H9 (cell line): ENCODE measurements around the gene HSPB1. TPM values are rescaled to one million over a fixed set of nuclear protein-coding genes. Genes with fewer than 3 reads are reported as not detected.
"Not testable (repeated sequence)": the region's sequence is repeated elsewhere in the genome, so short reads cannot be mapped to it uniquely, and the experiment has no call there.

ENCODE experiments used
- DNase-seq: peaks from one replicate; pipeline ENCODE4 v3.0.0-alpha.2; 2017
- H2AFZ ChIP-seq: one replicate; pipeline ENCODE4 v1.6.1; 2013; ENCODE audit warnings: mild to moderate bottlenecking, low read length, control low read depth, moderate library complexity
- H2AK5ac ChIP-seq: 2 replicates; pipeline ENCODE4 v1.6.1; 2013; ENCODE audit warnings: low read length, control low read depth, mixed read lengths; ENCODE audit not compliant: insufficient read length
- H2BK120ac ChIP-seq: one replicate; pipeline ENCODE4 v1.6.1; 2013; ENCODE audit warnings: low read depth, mild to moderate bottlenecking, low read length, control low read depth, inconsistent platforms; ENCODE audit not compliant: poor library complexity, severe bottlenecking
- H2BK12ac ChIP-seq: 2 replicates; pipeline ENCODE4 v1.6.1; 2013; ENCODE audit warnings: low read length, control low read depth, mixed read lengths, low read depth; ENCODE audit not compliant: insufficient read length
- H2BK15ac ChIP-seq: 2 replicates; pipeline ENCODE4 v1.6.1; 2013; ENCODE audit warnings: low read depth, low read length, control low read depth
- H2BK20ac ChIP-seq: one replicate; pipeline ENCODE4 v1.6.1; 2013; ENCODE audit warnings: low read depth, mild to moderate bottlenecking, low read length, control low read depth, inconsistent platforms; ENCODE audit not compliant: poor library complexity, severe bottlenecking
- H2BK5ac ChIP-seq: 2 replicates; pipeline ENCODE4 v1.6.1; 2013; ENCODE audit warnings: low read length, control low read depth, mixed read lengths; ENCODE audit not compliant: insufficient read length
- H3K14ac ChIP-seq: 2 replicates; pipeline ENCODE4 v1.6.1; 2013; ENCODE audit warnings: low read length, control low read depth; ENCODE audit not compliant: insufficient read depth
- H3K18ac ChIP-seq: 2 replicates; pipeline ENCODE4 v1.6.1; 2013; ENCODE audit warnings: low read depth, mild to moderate bottlenecking, mixed read lengths, low read length, control low read depth; ENCODE audit not compliant: insufficient read length
- H3K23ac ChIP-seq: 2 replicates; pipeline ENCODE4 v1.6.1; 2013; ENCODE audit warnings: low read length, control low read depth, mixed read lengths, low read depth; ENCODE audit not compliant: insufficient read length
- H3K23me2 ChIP-seq: 2 replicates; pipeline ENCODE4 v1.6.1; 2013; ENCODE audit warnings: low read depth, mild to moderate bottlenecking, mixed read lengths, low read length, control low read depth; ENCODE audit not compliant: insufficient read length, poor library complexity, severe bottlenecking
- H3K27ac ChIP-seq: 2 replicates; pipeline ENCODE4 v1.5.1; 2013; ENCODE audit warnings: low read length, control low read depth, mixed read lengths, low read depth; ENCODE audit not compliant: insufficient read length
- H3K27me3 ChIP-seq: 2 replicates; pipeline ENCODE4 v1.6.1; 2013; ENCODE audit warnings: low read length, control low read depth, inconsistent platforms; ENCODE audit not compliant: insufficient read depth
- H3K4ac ChIP-seq: 2 replicates; pipeline ENCODE4 v1.6.1; 2013; ENCODE audit warnings: low read depth, mild to moderate bottlenecking, control low read depth, inconsistent platforms, low read length, moderate library complexity
- H3K4me1 ChIP-seq: 2 replicates; pipeline ENCODE4 v1.6.1; 2013; ENCODE audit warnings: low read length, control low read depth, inconsistent platforms; ENCODE audit not compliant: insufficient read depth
- H3K4me2 ChIP-seq: 2 replicates; pipeline ENCODE4 v1.6.1; 2013; ENCODE audit warnings: low read length, control low read depth, mixed read lengths; ENCODE audit not compliant: insufficient read length, insufficient read depth
- H3K56ac ChIP-seq: 2 replicates; pipeline ENCODE4 v1.6.1; 2013; ENCODE audit warnings: low read depth, mild to moderate bottlenecking, mixed read lengths, low read length, control low read depth; ENCODE audit not compliant: insufficient read length
- H3K79me1 ChIP-seq: 2 replicates; pipeline ENCODE4 v1.6.1; 2013; ENCODE audit warnings: low read depth, mild to moderate bottlenecking, moderate library complexity, low read length, control low read depth, inconsistent platforms; ENCODE audit not compliant: insufficient read depth, poor library complexity, severe bottlenecking
- H3K79me2 ChIP-seq: 2 replicates; pipeline ENCODE4 v1.6.1; 2013; ENCODE audit warnings: low read length, control low read depth, inconsistent platforms; ENCODE audit not compliant: insufficient read depth
- H3K9ac ChIP-seq: 2 replicates; pipeline ENCODE4 v1.6.1; 2013; ENCODE audit warnings: low read length, control low read depth, mixed read lengths; ENCODE audit not compliant: insufficient read length; ENCODE audit errors: extremely low read depth
- H3K9me3 ChIP-seq: one replicate; pipeline ENCODE4 v1.6.1; 2013; ENCODE audit warnings: low read depth, low read length, inconsistent platforms; ENCODE audit not compliant: control insufficient read depth
- H3T11ph ChIP-seq: one replicate; pipeline ENCODE4 v1.6.1; 2013; ENCODE audit warnings: mild to moderate bottlenecking, low read length, control low read depth, inconsistent platforms
- H4K20me1 ChIP-seq: one replicate; pipeline ENCODE4 v1.6.1; 2013; ENCODE audit not compliant: control insufficient read depth, insufficient read length, insufficient read depth
- H4K5ac ChIP-seq: 2 replicates; pipeline ENCODE4 v1.6.1; 2013; ENCODE audit warnings: low read depth, mild to moderate bottlenecking, mixed read lengths, low read length, control low read depth; ENCODE audit not compliant: insufficient read length
- H4K8ac ChIP-seq: replicated peaks from 2 replicates; pipeline ENCODE4 v1.6.1; 2013; ENCODE audit warnings: low read length, control low read depth, mixed read lengths, low read depth; ENCODE audit not compliant: insufficient read length
- H4K91ac ChIP-seq: 2 replicates; pipeline ENCODE4 v1.6.1; 2013; ENCODE audit warnings: low read depth, mild to moderate bottlenecking, moderate library complexity, mixed read lengths, low read length, control low read depth; ENCODE audit not compliant: insufficient read length
- H3K27ac Mint-ChIP-seq, 3 experiments: 2 replicates in 2 of 3; 3 replicates in 1 of 3; pipeline ENCODE4 v1.8.0; 2020 to 2021; ENCODE audit warnings: mixed read lengths in 3 of 3, mild to moderate bottlenecking in 1 of 3, moderate library complexity in 1 of 3
- H3K27me3 Mint-ChIP-seq: 2 replicates; pipeline ENCODE4 v1.8.0; 2021; ENCODE audit warnings: low read depth, mild to moderate bottlenecking, moderate library complexity, mixed read lengths
- H3K36me3 Mint-ChIP-seq, 3 experiments: 2 replicates in 2 of 3; 3 replicates in 1 of 3; pipeline ENCODE4 v1.8.0; 2020 to 2021; ENCODE audit warnings: low read depth in 3 of 3, mixed read lengths in 3 of 3; ENCODE audit not compliant: insufficient read depth in 1 of 3
- H3K4me1 Mint-ChIP-seq, 2 experiments: 2 replicates each; pipeline ENCODE4 v1.8.0; 2020; ENCODE audit warnings: mixed read lengths in 2 of 2
- H3K4me3 Mint-ChIP-seq, 2 experiments: 2 replicates in 1 of 2; 3 replicates in 1 of 2; pipeline ENCODE4 v1.8.0; 2020 to 2021; ENCODE audit warnings: mild to moderate bottlenecking in 2 of 2, mixed read lengths in 2 of 2, moderate library complexity in 1 of 2
- H3K9me3 Mint-ChIP-seq, 2 experiments: 2 replicates in 1 of 2; 3 replicates in 1 of 2; pipeline ENCODE4 v1.8.0; 2020; ENCODE audit warnings: mild to moderate bottlenecking in 2 of 2, mixed read lengths in 2 of 2, moderate library complexity in 1 of 2
- CTCF ChIP-seq: fragments of 200-600 bp; sonication (generic); conservative IDR thresholded peaks from 3 replicates; pipeline ENCODE4 v1.8.0; 2021; ENCODE audit warnings: antibody characterized with exemption, mild to moderate bottlenecking
- WGBS: extraction: QIAGEN DNeasy Blood & Tissue Kit; methylation state at CpG from one replicate; pipeline ENCODE4 v1.1.7; 2013; ENCODE audit warnings: missing lambda C conversion rate, low lambda C conversion rate, mixed read lengths; ENCODE audit not compliant: insufficient read length; ENCODE audit errors: extremely low coverage; 5-methylcytosine and 5-hydroxymethylcytosine counted together
- total RNA-seq: library from RNA; stranded (reverse); gene quantifications from 2 replicates; pipeline ENCODE4 v1.2.1, GENCODE V29; 2021

The HSPB1 gene
- total RNA-seq, 1 experiment from 2014 or later = 186 TPM

DNA sequence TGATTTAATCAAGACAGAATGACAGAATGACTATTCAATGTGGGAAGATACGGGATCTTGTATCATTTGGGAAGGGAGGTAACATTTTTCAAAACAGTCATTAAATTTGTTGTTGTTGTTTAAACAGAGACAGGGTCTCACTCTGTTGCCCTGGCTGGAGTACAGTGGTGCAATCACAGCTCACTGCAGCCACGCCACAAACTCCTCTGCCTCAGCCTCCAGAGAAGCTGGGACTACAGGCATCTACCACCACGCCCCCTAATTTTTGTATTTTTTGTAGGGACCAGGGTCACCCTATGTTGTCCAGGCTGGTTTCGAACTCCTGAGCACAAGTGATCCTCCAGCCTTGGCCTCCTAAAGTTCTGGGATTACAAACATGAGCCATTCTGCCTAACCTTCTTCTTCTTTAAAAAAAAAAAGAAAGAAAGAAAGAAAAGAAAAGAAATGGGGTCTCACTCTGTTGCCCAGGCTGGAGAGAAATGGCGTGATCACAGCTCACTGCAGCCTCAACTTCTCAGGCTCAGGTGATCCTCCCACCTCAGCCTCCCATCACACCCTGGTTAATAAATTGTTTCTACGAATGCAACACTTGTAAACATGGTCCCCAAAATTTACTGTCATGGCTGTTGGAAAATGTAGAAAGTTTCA lies 32.0 kb downstream of the HSPB1 start:
- H3K4ac ChIP-seq = no peak overlapping the region

DNA sequence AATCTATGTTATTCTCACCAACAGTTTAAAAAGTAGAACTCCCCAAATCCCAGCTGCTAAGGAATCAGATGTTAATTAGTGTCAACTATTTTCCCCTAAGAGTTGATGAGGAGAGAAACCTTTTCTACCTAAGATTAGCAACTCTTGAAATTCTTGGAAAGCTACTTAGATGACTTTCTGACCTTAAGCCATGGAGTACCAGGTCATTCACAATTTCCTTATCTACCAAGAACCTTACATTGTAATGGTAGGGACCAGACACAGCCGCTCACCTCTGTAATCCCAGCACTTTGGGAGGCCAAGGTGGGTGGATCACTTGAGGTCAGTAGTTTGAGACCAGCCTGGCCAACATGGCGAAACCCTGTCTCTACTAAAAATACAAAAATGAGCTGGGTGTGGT lies 32.9 kb downstream of the HSPB1 start:
- H4K5ac ChIP-seq, H3K79me1 ChIP-seq, H3K27me3 ChIP-seq, H3K27ac ChIP-seq, H3K9me3 ChIP-seq, DNase-seq, H3K4ac ChIP-seq, H3T11ph ChIP-seq, H3K9me3 Mint-ChIP-seq, H3K27me3 Mint-ChIP-seq, H3K4me3 Mint-ChIP-seq, H2BK12ac ChIP-seq, H4K91ac ChIP-seq, H3K4me2 ChIP-seq, H2BK120ac ChIP-seq, H2BK5ac ChIP-seq, H2AK5ac ChIP-seq, H3K14ac ChIP-seq, H3K18ac ChIP-seq, H4K20me1 ChIP-seq, H3K56ac ChIP-seq, H2BK15ac ChIP-seq, H3K9ac ChIP-seq, H3K23me2 ChIP-seq, H4K8ac ChIP-seq, H3K4me1 ChIP-seq, H3K23ac ChIP-seq, H3K27ac Mint-ChIP-seq, H2BK20ac ChIP-seq, H2AFZ ChIP-seq: not testable (repeated sequence)
- H3K79me2 ChIP-seq = peaks cover 66% of the 10 kb centered on the region; the same call in 1 of the 2 replicates
- peaks cover 8 to 20% of the 10 kb centered on the region in 2 experiments for H3K4me1 Mint-ChIP-seq
- H3K36me3 Mint-ChIP-seq = peaks cover 30 to 44% (median 40%) of the 10 kb centered on the region in 3 experiments; a peak in 6 of 7 replicates
- WGBS = no CpG with 5 or more reads among the region's 2 CpGs

More for the DNA sequence above, 32.0 kb downstream of the HSPB1 start:
- H2BK12ac ChIP-seq = no peak overlapping the region
- H4K91ac ChIP-seq = no peak overlapping the region
- no peaks in the 10 kb centered on the region; the same call in 1 of the 2 replicates for H3K4me1 ChIP-seq
- no peak for DNase-seq
- no peaks in the 10 kb centered on the region for H3K23me2 ChIP-seq
- H3K27me3 ChIP-seq = no peaks in the 10 kb centered on the region
- no peaks in the 10 kb centered on the region for H3K9me3 Mint-ChIP-seq
- no peak overlapping the region for H3K27ac ChIP-seq
- H3K18ac ChIP-seq = no peak overlapping the region
- no peak overlapping the region for H3K9ac ChIP-seq
- H3K9me3 ChIP-seq = no peaks in the 10 kb centered on the region
- H3K4me3 Mint-ChIP-seq = no peak overlapping the region
- peaks cover 29 to 44% (median 40%) of the 10 kb centered on the region in 3 experiments; a peak in 6 of 7 replicates for H3K36me3 Mint-ChIP-seq
- no peak overlapping the region for H2AFZ ChIP-seq
- no peak overlapping the region for H2BK5ac ChIP-seq
- no peak overlapping the region for H2AK5ac ChIP-seq
- H3K79me1 ChIP-seq = peaks cover 10% of the 10 kb centered on the region
- H2BK120ac ChIP-seq = no peak overlapping the region
- H3K79me2 ChIP-seq = peaks cover 66% of the 10 kb centered on the region; the same call in 1 of the 2 replicates
- H3K4me1 Mint-ChIP-seq = peaks cover 8 to 20% of the 10 kb centered on the region in 2 experiments
- no peak overlapping the region for H3K56ac ChIP-seq
- H3K4me2 ChIP-seq = no peak overlapping the region
- no peak overlapping the region for H2BK20ac ChIP-seq
- no peak overlapping the region for H3K14ac ChIP-seq
- no peaks in the 10 kb centered on the region for H4K20me1 ChIP-seq
- WGBS = no CpG with 5 or more reads among the region's 6 CpGs
- no peak overlapping the region for H4K5ac ChIP-seq
- H3K27ac Mint-ChIP-seq = no peak overlapping the region; a peak in 1 of 7 replicates
- H3K23ac ChIP-seq = no peak overlapping the region
- no peaks in the 10 kb centered on the region for H3K27me3 Mint-ChIP-seq
- no peak for TF ChIP-seq CTCF
- no peak overlapping the region for H2BK15ac ChIP-seq
- H4K8ac ChIP-seq = no peak overlapping the region
- H3T11ph ChIP-seq = no peak overlapping the region
